GM21381 (cell line): ENCODE data around the gene DCAF4.
"Not testable (repeated sequence)": the region's sequence is repeated elsewhere in the genome, so short reads cannot be mapped to it uniquely, and the experiment has no call there.

Source experiments
- ATAC-seq: cut with Tn5 transposase; IDR thresholded peaks from one replicate; pipeline ENCODE4 v1.9.1; 2021; ENCODE audit warnings: mild to moderate bottlenecking, moderate library complexity; ENCODE audit not compliant: unreplicated experiment

DCAF4 gene

DNA sequence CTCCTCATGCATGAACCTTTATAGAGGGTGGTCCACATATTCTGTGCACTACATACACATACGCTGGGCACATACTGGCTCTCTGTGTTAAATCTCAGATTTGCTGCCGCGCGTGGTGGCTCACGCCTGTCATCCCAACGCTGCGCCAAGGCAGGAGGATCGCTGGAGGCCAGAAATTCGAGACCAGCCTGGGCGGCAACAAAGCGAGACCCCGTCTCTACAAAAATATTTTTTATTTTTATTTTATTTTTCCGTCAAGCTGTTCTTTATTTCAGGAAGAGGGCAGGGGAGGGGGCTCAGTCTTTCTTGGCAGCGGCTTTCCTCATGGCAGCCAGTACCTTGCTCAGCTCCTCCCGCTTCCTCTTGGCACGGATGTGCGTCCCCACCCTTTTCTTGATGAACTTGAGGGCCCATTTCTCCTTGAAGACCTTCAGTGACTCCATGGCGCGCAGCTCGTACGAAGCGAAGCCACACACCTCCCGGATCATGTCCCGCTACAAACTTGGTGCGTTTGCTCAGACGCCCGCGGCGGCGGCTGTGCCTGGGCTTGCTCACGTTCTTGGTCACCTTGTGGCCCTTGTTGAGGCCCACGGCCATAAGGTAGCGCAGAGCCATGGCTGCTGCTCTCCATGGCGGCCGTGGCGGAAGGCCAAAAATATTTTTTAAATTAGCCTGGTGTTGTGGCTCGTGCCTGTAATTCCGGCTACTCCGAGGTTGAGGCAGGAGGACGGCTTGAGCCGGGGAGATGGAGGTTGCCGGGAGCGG lies 3.2 kb downstream of the DCAF4 start:
- ATAC-seq: no peak

GRCh38 chr14:72932893-72933292 lies 6.6 kb downstream of the DCAF4 start:
- ATAC-seq: no peak

DNA sequence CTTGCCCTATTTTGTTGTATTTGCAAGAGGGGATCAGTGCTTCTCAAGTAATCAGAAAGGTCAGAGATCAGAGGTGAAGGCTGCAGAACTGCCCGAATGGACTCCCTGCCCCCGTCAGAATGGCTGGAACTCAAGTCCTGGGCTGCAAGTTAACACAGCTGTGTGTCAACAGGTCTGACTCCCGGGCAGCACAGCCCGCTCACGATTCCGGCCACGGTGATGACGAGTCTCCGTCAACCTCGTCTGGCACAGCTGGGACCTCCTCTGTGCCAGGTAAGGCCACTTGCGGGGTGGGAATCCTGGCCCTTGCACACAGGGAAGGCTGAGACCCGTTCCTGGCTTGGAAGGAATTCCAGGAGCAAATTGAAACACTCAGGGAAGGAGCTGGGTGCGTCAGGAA lies 13.4 kb downstream of the DCAF4 start:
- ATAC-seq: no peak

- no peak for ATAC-seq
Observed at GRCh38 chr14:72941286-72941985, 15.2 kb downstream of the DCAF4 start.

DNA sequence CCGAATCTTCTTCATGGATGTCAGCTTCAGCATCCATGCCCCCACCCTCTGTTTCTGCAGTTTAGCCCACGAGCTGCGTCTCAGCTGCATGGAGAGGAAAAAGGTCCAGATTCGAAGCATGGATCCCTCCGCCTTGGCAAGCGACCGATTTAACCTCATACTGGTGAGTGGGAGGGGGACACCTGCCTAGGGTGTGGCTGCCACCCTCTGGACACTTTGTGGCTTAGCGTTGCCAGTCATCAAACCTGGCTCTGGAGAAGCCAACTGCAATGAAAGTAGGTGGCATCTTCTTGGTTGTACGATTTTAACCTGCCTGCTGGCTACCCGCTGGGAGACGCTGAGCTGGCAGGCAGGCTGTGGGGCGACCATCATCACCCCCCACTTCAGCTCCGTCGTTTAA lies 16.7 kb downstream of the DCAF4 start:
- no peak for ATAC-seq

- ATAC-seq: no peak
Observed at GRCh38 chr14:72943876-72944430, 17.7 kb downstream of the DCAF4 start.

GRCh38 chr14:72945356-72946027 lies 19.2 kb downstream of the DCAF4 start:
- ATAC-seq: no peak

- no peak for ATAC-seq
Observed at GRCh38 chr14:72946491-72946890, 20.2 kb downstream of the DCAF4 start.

- ATAC-seq: no peak
Observed at GRCh38 chr14:72947366-72948160, 21.3 kb downstream of the DCAF4 start.

- ATAC-seq: no peak
Observed at GRCh38 chr14:72948481-72949138, 22.3 kb downstream of the DCAF4 start.

DNA sequence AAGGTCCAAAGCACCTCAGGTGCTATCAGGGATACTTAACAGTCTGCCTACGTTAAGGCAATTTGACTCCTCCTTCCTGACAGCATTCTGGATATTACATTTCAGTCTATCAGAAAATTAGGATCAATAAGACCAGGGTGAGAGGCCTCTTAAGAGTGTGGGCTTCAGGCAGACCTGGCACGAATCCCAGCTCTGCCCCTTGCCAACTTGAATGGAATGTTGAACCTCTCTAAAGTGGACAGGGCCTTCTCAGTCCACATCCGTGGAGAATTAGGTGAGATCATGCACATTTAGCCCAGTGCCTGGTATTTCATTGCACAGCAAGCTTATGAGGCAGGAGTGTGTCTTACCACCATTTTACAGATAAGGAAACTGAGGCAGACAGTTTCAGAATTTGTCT lies 25.9 kb downstream of the DCAF4 start:
- no peak for ATAC-seq

GRCh38 chr14:72956741-72957140 lies 30.5 kb downstream of the DCAF4 start:
- not testable (repeated sequence) for ATAC-seq

DNA sequence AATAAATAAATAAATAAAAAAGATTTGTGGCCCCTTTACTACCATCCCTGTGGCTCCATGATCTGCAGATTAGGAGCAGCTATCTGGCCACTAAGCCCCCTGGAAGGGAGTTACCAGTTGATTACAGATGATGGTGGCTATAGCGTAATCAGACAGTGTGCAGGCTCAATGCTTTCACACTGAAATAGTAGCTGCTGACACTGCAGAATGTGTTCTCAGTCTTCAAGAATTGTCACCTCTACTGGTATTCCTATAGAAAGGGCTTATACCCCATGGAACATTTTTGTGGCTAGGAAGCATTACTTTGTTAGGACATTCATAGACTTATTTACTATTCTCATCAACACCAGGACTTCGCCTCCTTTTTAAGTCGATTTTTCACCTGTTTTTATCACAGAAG lies 30.9 kb downstream of the DCAF4 start:
- no peak for ATAC-seq

DNA sequence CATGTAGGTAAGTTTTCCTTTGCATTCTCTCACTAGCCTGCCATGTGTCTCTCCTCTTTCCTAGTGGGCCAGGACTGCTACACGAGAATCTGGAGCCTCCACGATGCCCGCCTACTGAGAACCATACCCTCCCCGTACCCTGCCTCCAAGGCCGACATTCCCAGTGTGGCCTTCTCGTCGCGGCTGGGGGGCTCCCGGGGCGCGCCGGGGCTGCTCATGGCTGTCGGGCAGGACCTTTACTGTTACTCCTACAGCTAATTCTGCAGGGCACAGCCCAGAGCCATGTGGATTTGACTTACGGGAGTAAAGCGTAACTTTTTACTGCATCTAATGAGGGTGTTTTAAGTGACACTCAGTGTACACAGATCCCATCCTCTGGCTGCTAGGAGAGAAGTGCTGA lies 32.3 kb downstream of the DCAF4 start:
- no peak for ATAC-seq

- not testable (repeated sequence) for ATAC-seq
Observed at GRCh38 chr14:72961016-72961415, 34.8 kb downstream of the DCAF4 start.

- no peak for ATAC-seq
Observed at GRCh38 chr14:72961579-72962335, 35.5 kb downstream of the DCAF4 start.

- ATAC-seq: not testable (repeated sequence)
Observed at GRCh38 chr14:72962336-72962754, 36.1 kb downstream of the DCAF4 start.

DNA sequence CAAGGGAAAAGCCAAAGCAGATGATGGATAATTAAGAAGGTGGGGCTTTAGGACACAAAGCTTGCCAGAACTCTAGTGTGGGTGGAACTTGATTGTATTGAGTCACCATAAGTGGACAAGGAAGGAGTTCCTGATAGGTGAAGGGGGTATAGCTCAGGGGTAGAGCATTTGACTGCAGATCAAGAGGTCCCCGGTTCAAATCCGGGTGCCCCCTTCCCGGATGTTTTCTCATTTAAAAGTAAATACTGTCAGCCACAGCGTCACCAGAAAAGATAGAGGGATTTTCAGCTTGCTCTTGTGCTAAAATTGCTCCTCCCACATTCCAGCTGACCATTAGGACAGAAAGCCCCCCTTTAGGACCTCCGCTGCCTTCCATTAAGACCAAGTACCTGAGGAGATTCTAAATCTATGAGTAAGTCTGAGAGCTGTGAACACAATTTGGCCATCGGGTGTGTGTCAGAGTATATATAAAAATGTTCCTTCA lies 36.6 kb downstream of the DCAF4 start:
- ATAC-seq: no peak

DNA sequence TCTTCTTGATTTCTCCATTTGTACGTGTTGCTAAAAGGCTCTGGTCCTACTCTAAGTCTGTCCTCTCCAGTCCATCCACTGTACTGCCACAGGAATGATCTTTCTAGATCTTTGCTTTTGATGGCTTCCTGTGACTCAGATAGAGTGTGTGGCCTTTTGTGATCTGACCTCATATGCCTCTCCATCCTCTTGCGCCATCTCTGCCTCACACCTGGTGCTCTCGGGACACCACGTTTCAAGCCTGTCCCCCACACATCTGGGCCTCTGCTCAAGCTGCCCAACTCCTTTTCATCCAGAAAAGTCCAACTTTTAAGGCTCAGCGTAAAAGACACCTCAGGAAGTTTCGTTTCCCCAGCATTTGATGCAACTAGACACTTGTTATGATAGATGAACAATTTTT lies 39.0 kb downstream of the DCAF4 start:
- no peak for ATAC-seq
